Hepatic stellate cell (primary cell): ENCODE measurements around the gene RPLP1.

Experiments
- DNase-seq: peaks from one replicate; pipeline ENCODE4 v3.0.0; 2011; ENCODE audit warnings: low spot score

Gene RPLP1

GRCh38 chr15:69452692-69453521 lies at the start of gene RPLP1:
TSS of gene RPLP1 (plus strand) at chr15:69452818. CDS start at chr15:69452949, 131 bp downstream.
- DNase-seq: peak; percentile 93

GRCh38 chr15:69403594-69403993 lies 49.0 kb upstream of the RPLP1 start:
- DNase-seq: peak; percentile 75

- DNase-seq: no peak
Observed at GRCh38 chr15:69405110-69405509, 47.5 kb upstream of the RPLP1 start.

- no peak for DNase-seq
Observed at GRCh38 chr15:69407719-69408400, 44.8 kb upstream of the RPLP1 start.

GRCh38 chr15:69408841-69409240 lies 43.8 kb upstream of the RPLP1 start:
- no peak for DNase-seq

- peak; percentile 28 for DNase-seq
Observed at GRCh38 chr15:69410248-69410874, 42.3 kb upstream of the RPLP1 start.

- no peak for DNase-seq
Observed at GRCh38 chr15:69412274-69412673, 40.3 kb upstream of the RPLP1 start.

GRCh38 chr15:69412701-69413100 lies 39.9 kb upstream of the RPLP1 start:
- no peak for DNase-seq

- peak; percentile 95 for DNase-seq
Observed at GRCh38 chr15:69413822-69414700, 38.6 kb upstream of the RPLP1 start, which contains the start of gene KIF23. TSS of gene KIF23 (plus strand) at chr15:69414349. CDS start at chr15:69414466, 117 bp downstream.

- DNase-seq: peak; percentile 83
Observed at GRCh38 chr15:69414701-69415167, 37.9 kb upstream of the RPLP1 start.

- DNase-seq: no peak
Observed at GRCh38 chr15:69415381-69415780, 37.2 kb upstream of the RPLP1 start.

- DNase-seq: no peak
Observed at GRCh38 chr15:69417581-69417980, 35.0 kb upstream of the RPLP1 start.

- DNase-seq: no peak
Observed at GRCh38 chr15:69421498-69421897, 31.1 kb upstream of the RPLP1 start.

- no peak for DNase-seq
Observed at GRCh38 chr15:69422336-69422895, 30.2 kb upstream of the RPLP1 start.

GRCh38 chr15:69424001-69424400 lies 28.6 kb upstream of the RPLP1 start:
- DNase-seq: no peak

GRCh38 chr15:69424748-69425413 lies 27.7 kb upstream of the RPLP1 start:
- no peak for DNase-seq

GRCh38 chr15:69433831-69434230 lies 18.8 kb upstream of the RPLP1 start:
- DNase-seq: no peak

- no peak for DNase-seq
Observed at GRCh38 chr15:69434238-69434637, 18.4 kb upstream of the RPLP1 start.

GRCh38 chr15:69434679-69435078 lies 17.9 kb upstream of the RPLP1 start:
- DNase-seq: no peak

- DNase-seq: no peak
Observed at GRCh38 chr15:69435985-69436384, 16.6 kb upstream of the RPLP1 start.

- DNase-seq: no peak
Observed at GRCh38 chr15:69436951-69437350, 15.7 kb upstream of the RPLP1 start.
